AML-193 (cell line): ENCODE data around the gene RXRA.

Experiments
- DNase-seq, 2 experiments: peaks; one replicate each; lab custom pipeline; 2025; lab: John Stamatoyannopoulos, UW

RXRA gene

DNA sequence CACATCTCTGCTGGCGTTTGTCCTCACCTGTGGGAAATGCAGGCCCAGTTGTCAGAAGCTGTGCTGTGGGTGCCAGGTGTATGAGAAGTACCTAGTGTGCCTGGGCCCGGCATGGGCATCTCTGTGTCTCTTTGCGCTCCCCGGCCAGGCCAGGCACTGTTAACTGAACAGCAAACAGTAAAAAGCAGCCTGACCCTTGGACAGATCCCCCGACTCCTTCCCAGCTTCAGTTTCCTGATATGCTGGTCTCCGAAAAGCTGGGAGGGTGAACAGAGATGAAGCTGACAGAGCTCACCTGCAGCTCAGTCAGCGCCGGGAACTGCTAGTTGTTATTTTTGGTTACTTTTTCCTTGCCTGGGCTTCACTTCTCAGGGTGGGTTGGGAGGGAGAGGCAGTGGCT, 28.9 kb downstream of the RXRA start:
- DNase-seq: no peak

- DNase-seq: no peak
Measured at GRCh38 chr9:134355561-134356279, 29.5 kb downstream of the RXRA start.

DNA sequence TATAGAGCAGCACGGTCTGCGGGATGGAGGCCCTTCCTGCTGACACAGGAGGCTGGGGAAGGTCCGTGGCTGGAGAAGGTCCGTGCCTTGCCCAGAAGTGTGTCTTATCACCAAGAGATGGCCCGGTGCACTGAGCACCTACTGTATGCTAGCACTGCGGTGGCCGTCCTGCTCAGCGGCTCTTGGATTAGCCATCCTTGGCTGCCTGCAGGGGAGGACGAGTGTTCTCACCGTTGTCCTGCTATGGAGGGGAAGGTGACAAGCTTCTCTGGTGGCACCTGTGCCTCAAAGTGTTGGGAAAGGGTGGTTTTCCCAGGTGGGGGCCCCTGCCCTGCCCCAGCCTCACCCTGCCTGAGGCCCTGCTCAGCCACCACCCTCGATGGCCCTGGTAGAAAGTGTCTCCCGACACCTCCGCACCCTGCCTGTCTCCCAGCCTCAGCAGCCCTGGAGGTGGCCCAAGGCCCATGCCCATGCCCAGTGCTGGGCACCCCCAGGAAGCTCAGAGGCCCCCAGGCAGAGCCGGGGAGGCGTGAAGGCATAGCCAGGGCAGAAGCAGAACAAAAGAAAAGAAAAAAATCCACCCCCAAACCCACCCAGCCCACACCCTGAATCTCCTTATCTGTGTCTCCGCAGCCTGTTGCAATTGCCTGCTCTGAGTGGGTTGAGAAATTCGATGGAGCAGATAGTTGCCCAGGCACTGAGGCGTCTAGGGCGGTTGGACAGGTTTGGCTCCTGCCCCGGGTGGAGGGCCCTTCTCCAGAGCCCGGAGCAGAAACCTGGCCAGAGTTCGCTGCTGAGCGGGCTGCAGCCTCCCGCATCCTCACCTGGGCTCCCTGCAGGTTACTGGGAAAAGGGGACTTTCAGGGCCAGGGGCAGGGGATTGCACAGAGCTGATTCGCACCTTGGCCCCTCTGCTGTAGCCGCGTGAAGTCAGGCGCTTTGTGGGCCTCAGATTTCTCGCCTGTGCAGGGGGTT, 30.5 kb downstream of the RXRA start:
- no peak for DNase-seq

DNA sequence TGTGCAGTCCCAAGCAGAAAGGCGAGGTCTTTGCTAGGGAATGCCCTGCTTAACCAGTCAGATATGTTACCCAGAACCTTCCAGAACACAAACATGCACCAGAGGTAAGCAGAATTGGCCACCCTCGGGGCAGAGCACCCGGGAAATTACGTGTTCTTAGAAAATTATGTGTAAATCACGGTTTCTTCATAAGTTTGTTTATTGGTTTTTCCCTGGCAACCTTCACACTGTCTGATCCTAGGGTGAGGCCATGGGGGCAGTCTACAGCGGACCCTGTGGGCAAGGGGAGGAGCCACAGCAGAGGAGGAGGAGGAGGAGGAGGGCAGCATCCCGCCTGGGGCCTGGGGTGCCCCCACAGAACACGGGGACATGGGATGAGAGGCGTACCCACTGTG, 31.4 kb downstream of the RXRA start:
- DNase-seq: no peak

DNA sequence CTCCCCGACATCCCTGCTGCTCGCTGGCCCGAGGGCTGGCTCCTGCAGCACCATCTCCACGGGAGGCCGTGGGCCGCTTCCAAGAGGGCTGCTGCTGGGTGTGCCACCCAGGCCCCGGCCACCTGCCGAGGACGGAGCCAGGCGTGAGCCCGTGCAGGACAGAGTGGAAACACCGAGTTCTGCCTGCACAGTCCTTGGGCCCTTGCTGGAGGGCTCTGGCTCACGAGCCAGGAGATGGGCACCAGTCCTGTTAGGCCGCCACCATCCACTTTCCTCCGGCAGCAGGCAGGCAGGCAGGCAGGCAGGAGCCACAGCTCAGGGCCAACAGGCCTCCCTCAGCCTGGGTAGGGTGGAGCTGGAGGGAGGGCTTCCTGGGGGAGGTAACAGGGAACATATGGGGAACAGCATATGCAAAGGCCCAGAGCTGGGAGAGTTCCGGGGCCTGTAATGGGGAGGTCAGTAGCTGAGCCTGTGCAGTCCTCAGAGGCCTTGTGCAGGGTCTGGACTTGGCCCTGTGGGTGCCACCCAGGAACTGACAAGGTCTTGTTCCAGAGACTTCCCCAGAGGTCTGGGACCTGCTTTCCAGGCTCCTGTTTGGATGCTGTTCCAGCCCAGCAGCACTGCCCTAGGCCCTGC, 31.9 kb downstream of the RXRA start:
- no peak for DNase-seq

GRCh38 chr9:134358662-134359319, 32.5 kb downstream of the RXRA start:
- no peak for DNase-seq

- DNase-seq: no peak
Measured at GRCh38 chr9:134359493-134360179, 33.4 kb downstream of the RXRA start.

GRCh38 chr9:134360180-134360759, 34.0 kb downstream of the RXRA start:
- no peak for DNase-seq

DNA sequence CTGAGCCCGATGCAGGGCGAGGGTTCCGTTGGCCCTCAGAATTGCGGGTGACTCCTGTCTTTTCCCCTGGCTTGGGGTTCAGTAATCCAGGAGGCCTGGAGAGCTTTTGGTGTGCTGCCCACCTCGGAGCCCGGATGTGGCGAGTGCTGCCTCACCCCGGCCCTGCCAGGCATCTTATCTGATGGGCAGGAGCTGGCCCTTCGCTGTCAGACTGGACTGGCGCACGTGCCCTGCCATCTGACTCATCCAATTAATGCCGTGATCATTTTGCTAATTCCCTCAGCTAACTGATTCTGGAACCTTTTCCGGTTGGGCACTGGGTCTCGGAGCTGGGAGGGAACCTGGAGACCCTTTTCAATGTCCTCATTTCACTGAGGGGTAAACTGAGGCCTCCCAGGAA, 34.6 kb downstream of the RXRA start:
- DNase-seq: no peak

DNA sequence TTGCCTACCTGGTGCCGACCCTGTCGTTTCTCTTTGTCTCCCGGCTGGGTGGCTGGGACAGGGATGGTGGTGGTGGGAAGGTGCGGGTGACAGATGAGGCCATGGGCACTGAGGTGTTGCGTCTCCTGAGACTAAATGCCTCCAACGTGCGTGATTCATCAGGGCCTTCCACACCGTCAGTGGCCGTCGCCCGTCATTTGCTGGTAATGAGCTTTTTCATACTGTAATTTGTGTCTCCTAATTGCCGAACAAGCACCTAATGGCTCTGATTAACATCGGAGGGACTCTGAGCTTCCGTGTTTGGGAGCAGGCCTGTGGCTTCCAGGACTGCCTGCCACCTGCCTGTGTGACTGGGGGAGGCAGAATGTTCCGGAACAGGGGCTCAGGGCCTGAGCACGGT, 35.2 kb downstream of the RXRA start:
- DNase-seq: no peak

DNA sequence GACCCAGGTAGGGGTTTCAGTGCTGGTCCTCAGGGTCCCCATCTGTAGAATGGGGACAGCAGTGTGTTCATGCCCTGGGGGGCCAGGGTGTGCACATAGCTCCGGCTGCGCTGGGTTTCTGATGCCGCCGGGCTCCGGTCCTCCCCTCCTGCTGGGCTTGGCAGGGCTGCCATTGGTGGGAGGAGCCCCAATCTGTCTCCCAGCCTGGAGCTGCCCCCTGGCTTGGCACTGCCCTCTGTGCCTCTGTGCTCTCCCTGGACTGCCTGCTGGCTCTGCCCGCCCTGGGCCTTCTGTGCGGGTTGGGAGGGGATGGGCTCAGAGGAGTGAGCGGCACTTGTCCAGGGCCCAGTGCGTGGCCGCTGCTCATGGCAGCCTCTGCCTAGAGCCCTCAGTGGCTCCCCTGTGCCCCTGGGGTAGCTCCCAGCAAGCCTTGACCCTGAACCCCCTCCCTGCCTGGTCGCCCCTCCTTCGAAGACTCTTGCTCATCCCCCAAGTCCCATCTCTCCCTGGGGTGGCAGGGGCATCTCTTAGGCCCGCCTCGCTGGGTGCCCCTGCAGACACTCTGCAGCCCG, 35.7 kb downstream of the RXRA start:
- no peak for DNase-seq

GRCh38 chr9:134363450-134363849, 37.2 kb downstream of the RXRA start:
- DNase-seq: no peak

DNA sequence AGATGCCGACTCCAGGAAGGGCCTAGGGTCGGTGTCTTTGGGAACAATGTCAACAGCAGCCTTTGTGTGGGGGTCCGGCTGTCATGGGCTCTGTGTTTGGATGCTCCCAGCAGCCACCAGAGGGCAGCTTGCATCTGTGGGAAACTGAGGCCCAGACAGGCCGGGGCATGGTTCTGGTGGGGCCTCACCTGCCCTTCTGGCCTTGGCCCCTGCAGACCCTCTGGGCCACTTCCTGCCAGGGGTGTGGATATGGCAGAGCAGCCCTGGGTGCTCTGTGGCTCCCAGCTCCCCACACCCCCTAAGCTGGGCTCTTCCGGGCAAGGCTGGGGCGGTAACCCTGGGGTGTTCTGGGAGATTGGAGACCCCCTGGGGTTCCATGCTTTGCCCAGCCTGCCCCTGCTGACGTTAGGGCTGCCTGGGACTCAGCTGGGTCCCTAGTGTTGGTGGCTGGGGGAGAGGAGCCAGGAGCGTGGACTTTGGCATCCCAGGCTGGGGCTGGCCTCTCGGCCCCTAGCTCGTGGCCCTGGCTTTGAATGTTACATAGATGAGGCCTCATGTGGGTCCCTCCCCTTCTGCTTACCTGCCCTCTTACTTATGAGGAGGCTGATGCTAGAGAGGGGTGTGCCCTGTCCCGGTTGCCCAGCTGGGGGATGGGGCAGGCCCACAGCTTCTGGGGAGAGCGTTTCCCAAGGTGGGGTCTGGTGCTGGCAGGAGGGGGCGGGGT, 38.3 kb downstream of the RXRA start:
- DNase-seq: no peak

GRCh38 chr9:134365115-134365596, 38.9 kb downstream of the RXRA start:
- no peak for DNase-seq

DNA sequence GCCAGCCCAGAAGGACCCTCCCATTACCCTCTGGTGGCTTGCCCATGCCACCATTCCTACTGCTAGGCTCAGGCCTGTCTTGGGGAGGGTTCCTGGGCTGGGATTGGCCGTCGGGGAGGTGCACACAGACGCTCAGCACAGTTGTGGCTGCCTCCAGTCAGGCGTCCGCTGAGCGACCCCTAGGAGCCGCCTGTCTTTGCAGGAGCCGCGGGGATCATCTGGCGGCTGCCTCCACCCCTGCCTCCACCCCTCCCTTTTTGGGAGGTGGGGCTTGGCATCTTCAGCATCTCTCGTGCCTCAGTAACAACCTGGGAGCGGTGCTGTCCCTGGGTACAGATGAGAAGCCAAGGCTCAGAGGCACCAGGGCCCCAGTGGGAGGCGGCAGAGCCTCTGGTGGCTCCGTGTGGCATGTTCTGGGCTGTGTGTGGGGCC, 39.6 kb downstream of the RXRA start:
- no peak for DNase-seq

- peak; percentile 33 to 42 for DNase-seq
Measured at GRCh38 chr9:134366223-134367031, 40.2 kb downstream of the RXRA start.

- DNase-seq: no peak
Measured at GRCh38 chr9:134367061-134367460, 40.8 kb downstream of the RXRA start.

DNA sequence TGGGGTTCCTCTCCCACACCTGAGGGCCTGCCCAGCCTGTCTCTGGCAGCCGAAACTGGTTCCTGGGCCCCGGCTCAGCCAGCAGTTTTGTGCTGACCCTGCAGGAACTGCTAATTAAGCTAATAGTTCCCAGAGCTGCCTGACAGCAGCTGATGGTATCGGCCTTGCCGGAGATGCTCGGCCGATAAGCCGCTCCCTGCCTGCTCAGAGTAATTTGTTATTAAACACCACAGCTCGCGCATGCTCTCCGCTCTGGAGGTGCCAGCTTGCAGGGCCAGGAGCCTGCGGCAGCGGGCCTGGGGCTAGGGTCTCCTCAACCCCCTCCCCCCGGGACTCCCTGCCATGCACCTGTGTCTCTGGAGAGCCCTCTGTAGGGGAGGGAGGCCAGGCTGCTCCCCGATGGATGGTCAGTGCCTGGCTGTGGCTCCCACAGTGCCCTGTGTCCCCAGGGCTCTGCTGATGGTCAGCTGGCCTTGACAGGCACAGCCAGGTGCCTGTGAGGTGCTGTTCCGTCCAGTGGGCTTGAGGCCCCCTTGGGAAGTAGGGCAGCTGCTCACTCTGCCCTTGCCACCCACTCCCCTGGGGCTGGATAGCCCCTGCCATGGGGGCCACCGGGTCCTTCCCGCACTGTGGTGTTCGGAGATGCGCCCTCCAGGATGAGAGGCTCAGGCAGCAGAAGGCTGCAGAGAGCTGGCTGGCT, 41.7 kb downstream of the RXRA start:
- DNase-seq: no peak
